Measurements from ENCODE around the gene ADORA1.

DNA sequence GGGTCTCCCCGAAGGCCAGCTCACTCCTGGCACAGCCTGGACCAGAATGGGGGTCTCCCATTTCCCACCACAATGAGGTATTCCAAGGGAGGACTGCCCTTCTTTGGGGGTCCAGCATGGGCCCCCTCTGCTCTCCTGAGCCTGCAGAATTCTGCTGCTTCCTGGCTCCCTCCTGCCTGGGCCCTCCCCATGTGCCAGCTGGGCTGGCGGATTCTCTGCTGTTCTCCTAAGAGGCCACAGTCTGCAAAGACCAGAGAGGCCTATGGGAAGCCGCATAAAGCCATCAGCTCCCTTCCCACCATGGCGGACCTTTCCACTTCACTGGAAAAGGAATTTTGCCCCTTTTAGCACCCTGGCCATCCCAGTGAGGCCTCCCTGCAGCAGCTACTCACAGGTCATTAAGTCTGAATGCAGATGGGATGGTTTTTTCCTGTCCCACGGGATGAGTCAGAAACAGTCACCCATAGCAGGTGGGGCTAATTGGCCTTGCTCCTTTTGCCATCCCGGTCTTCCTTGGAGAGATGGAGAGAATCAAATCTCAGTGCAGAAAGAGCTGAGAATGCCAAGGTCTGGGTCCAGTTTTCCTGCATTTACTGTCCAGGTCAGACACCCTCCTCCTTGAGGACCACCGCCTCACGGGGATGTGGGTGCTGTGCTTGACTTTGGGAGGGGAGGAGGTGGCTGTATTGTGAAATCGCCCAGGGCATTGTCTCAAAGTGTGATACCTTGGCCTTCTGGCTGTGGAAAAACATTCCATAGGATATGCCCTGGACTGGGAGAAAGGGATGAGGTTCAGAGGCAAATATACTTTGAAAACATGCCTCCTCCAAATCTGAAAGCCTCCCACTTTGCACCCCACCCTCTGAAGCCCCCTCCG is 24.9 kb downstream of the ADORA1 start:
- TF ChIP-seq POLR2AphosphoS5 (IDR thresholded peaks at IDR 0.05) (no peak), POLR2A (IDR thresholded peaks at IDR 0.05) (no peak), EP300 (IDR thresholded peaks at IDR 0.05; ENCODE audit: low read depth) (no peak)
- TF ChIP-seq, protein P1, sequence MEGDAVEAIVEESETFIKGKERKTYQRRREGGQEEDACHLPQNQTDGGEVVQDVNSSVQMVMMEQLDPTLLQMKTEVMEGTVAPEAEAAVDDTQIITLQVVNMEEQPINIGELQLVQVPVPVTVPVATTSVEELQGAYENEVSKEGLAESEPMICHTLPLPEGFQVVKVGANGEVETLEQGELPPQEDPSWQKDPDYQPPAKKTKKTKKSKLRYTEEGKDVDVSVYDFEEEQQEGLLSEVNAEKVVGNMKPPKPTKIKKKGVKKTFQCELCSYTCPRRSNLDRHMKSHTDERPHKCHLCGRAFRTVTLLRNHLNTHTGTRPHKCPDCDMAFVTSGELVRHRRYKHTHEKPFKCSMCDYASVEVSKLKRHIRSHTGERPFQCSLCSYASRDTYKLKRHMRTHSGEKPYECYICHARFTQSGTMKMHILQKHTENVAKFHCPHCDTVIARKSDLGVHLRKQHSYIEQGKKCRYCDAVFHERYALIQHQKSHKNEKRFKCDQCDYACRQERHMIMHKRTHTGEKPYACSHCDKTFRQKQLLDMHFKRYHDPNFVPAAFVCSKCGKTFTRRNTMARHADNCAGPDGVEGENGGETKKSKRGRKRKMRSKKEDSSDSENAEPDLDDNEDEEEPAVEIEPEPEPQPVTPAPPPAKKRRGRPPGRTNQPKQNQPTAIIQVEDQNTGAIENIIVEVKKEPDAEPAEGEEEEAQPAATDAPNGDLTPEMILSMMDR (IDR thresholded peaks at IDR 0.05): no peak

All from transverse colon (tissue), 4 donors.